GDM1 (cell line): ENCODE data around the gene MCM3AP.

Experiments used
- DNase-seq: peaks from one replicate; lab custom pipeline; 2025; lab: John Stamatoyannopoulos, UW

Gene MCM3AP

GRCh38 chr21:46273341-46273740, 12.1 kb downstream of the MCM3AP start:
- no peak for DNase-seq

- no peak for DNase-seq
These were observed 15.9 kb downstream of the MCM3AP start for GRCh38 chr21:46269466-46269865.

GRCh38 chr21:46268371-46268770, 17.0 kb downstream of the MCM3AP start:
- DNase-seq, result no peak

GRCh38 chr21:46266946-46267345, 18.5 kb downstream of the MCM3AP start:
- DNase-seq, result no peak

GRCh38 chr21:46265736-46266525, 19.5 kb downstream of the MCM3AP start:
- no peak for DNase-seq

GRCh38 chr21:46264690-46265144, 20.7 kb downstream of the MCM3AP start:
- DNase-seq, result no peak

- DNase-seq, result no peak
These were observed 21.2 kb downstream of the MCM3AP start for GRCh38 chr21:46264046-46264689.

- DNase-seq, result no peak
These were observed 28.9 kb downstream of the MCM3AP start for GRCh38 chr21:46256501-46256994.

- no peak for DNase-seq
These were observed 29.6 kb downstream of the MCM3AP start for GRCh38 chr21:46255758-46256337.

- DNase-seq, result no peak
These were observed 30.2 kb downstream of the MCM3AP start for GRCh38 chr21:46255166-46255565.

GRCh38 chr21:46254208-46254975, 31.0 kb downstream of the MCM3AP start:
- no peak for DNase-seq

- DNase-seq, result peak; percentile 81
These were observed 31.7 kb downstream of the MCM3AP start for GRCh38 chr21:46253610-46254124.

GRCh38 chr21:46252840-46253239, 32.6 kb downstream of the MCM3AP start:
- DNase-seq, result no peak

- DNase-seq, result no peak
These were observed 35.2 kb downstream of the MCM3AP start for GRCh38 chr21:46250146-46250725.

GRCh38 chr21:46248827-46249226, 36.6 kb downstream of the MCM3AP start:
- DNase-seq, result no peak

- no peak for DNase-seq
These were observed 37.0 kb downstream of the MCM3AP start for GRCh38 chr21:46248422-46248782.

- DNase-seq, result no peak
These were observed 37.6 kb downstream of the MCM3AP start for GRCh38 chr21:46247699-46248421.

GRCh38 chr21:46246345-46246744, 39.1 kb downstream of the MCM3AP start:
- DNase-seq, result no peak

- no peak for DNase-seq
These were observed 40.0 kb downstream of the MCM3AP start for GRCh38 chr21:46245213-46245915.

- no peak for DNase-seq
These were observed 40.8 kb downstream of the MCM3AP start for GRCh38 chr21:46244602-46245001.
